Effector memory CD8-positive, alpha-beta T cell (primary cell): ENCODE data around the gene RABGAP1L.
A peak's percentile ranks its signal among the peaks of the same experiment; 100 is the strongest.

Source experiments
- ATAC-seq: fragments of 150-1000 bp; cut with Tn5 transposase; replicated peaks from 2 replicates; pipeline ENCODE4 v1.10.0; 2021; ENCODE audit warnings: mild to moderate bottlenecking, moderate library complexity
- DNase-seq, 3 experiments: peaks; one replicate each; pipeline ENCODE4 v3.0.0; 2021
- H3K27ac Mint-ChIP-seq, 2 donors: one replicate each; pipeline ENCODE4 v1.8.0; 2022; ENCODE audit warnings: mild to moderate bottlenecking in 2 of 2, mixed read lengths in 2 of 2, moderate library complexity in 2 of 2
- H3K27me3 Mint-ChIP-seq, 2 donors: one replicate each; pipeline ENCODE4 v1.8.0; 2022; ENCODE audit warnings: mixed read lengths in 2 of 2
- H3K36me3 Mint-ChIP-seq: one replicate; pipeline ENCODE4 v1.8.0; 2022; ENCODE audit warnings: mild to moderate bottlenecking, moderate library complexity, mixed read lengths; ENCODE audit not compliant: insufficient read depth
- H3K4me1 Mint-ChIP-seq, 2 donors: one replicate each; pipeline ENCODE4 v1.8.0; 2022; ENCODE audit warnings: low read depth in 2 of 2, mixed read lengths in 2 of 2
- H3K4me3 Mint-ChIP-seq, 2 donors: one replicate each; pipeline ENCODE4 v1.8.0; 2022; ENCODE audit warnings: mild to moderate bottlenecking in 2 of 2, mixed read lengths in 2 of 2, moderate library complexity in 2 of 2
- H3K9me3 Mint-ChIP-seq, 2 donors: one replicate each; pipeline ENCODE4 v1.8.0; 2022; ENCODE audit warnings: mixed read lengths in 2 of 2

The RABGAP1L gene

GRCh38 chr1:174949061-174949460 lies 789.7 kb downstream of the RABGAP1L start:
- no peak overlapping the region for H3K27ac Mint-ChIP-seq
- H3K9me3 Mint-ChIP-seq = no peaks in the 10 kb centered on the region
- no peak for ATAC-seq
- H3K36me3 Mint-ChIP-seq = peaks cover 9% of the 10 kb centered on the region
- H3K4me1 Mint-ChIP-seq = peaks cover 2 to 19% of the 10 kb centered on the region in 2 donors
- no peaks in the 10 kb centered on the region for H3K27me3 Mint-ChIP-seq
- no peak for DNase-seq
- H3K4me3 Mint-ChIP-seq = no peak overlapping the region

DNA sequence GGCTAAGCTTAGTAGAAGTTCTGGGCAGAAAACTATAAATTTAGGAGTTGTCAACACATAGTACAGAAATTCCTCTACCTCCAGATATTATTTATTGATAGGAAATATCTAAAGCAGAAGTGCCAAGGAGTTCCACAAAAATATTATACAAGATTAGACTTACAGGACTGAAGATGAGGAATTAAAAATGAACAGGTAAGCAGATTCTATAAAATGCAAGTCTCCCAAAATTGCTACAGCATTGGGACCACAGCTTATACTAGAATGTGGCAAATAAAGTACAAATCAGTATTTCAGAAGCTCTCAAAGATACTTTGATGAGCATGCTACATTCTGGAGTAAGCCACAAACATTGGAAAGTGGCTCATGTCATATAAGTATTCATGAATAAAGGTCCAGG lies 790.3 kb downstream of the RABGAP1L start:
- no peak for ATAC-seq
- no peak for DNase-seq
- H3K27me3 Mint-ChIP-seq = no peaks in the 10 kb centered on the region
- no peaks in the 10 kb centered on the region for H3K9me3 Mint-ChIP-seq
- peaks cover 9% of the 10 kb centered on the region for H3K36me3 Mint-ChIP-seq
- H3K4me1 Mint-ChIP-seq = peaks cover 2 to 23% of the 10 kb centered on the region in 2 donors
- H3K27ac Mint-ChIP-seq = peak overlapping the region; percentile 51 to 57
- H3K4me3 Mint-ChIP-seq = no peak overlapping the region

- Mint-ChIP-seq H3K4me1 (peaks cover 8 to 34% of the 10 kb centered on the region in 2 donors), H3K27me3 (no peaks in the 10 kb centered on the region), H3K9me3 (no peaks in the 10 kb centered on the region), H3K27ac (peak overlapping the region; percentile 57 to 86), H3K36me3 (peaks cover 14% of the 10 kb centered on the region), H3K4me3 (no peak overlapping the region)
- no peak for ATAC-seq
- no peak for DNase-seq
Measured at GRCh38 chr1:174953285-174954072, 794.2 kb downstream of the RABGAP1L start.

- Mint-ChIP-seq H3K4me3 (no peak overlapping the region), H3K4me1 (peaks cover 8 to 33% of the 10 kb centered on the region in 2 donors), H3K27me3 (no peaks in the 10 kb centered on the region), H3K36me3 (peaks cover 14% of the 10 kb centered on the region), H3K27ac (peak overlapping the region; percentile 57 to 86), H3K9me3 (no peaks in the 10 kb centered on the region)
- DNase-seq (no peak), ATAC-seq (no peak)
Measured at GRCh38 chr1:174954073-174954460, 794.7 kb downstream of the RABGAP1L start.

- peaks cover 14% of the 10 kb centered on the region for H3K36me3 Mint-ChIP-seq
- H3K9me3 Mint-ChIP-seq = no peaks in the 10 kb centered on the region
- H3K4me3 Mint-ChIP-seq = no peak overlapping the region
- H3K4me1 Mint-ChIP-seq = peaks cover 8 to 30% of the 10 kb centered on the region in 2 donors
- DNase-seq (no peak), ATAC-seq (peak; percentile 17)
- no peaks in the 10 kb centered on the region for H3K27me3 Mint-ChIP-seq
- H3K27ac Mint-ChIP-seq = peak overlapping the region; percentile 57 to 86
Measured at GRCh38 chr1:174954671-174955669, 795.6 kb downstream of the RABGAP1L start.

DNA sequence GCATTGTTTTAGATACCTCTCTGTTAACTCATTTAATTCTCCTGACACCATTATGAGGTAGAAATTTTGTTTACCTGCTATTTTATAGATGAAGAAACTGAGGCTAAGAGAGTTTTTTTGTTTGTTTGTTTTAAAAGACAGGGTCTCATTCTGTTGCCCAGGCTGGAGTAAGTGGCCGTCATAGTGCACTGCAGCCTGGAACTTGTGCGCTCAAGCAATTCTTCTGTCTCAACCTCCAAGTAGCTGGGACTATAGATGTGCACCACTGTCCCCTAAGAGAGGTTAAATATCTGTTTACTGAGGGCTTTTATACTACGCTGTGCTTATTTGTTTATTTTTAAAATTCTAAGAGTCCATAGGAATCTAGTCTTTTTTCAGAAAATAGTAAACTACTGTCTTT lies 796.8 kb downstream of the RABGAP1L start:
- H3K36me3 Mint-ChIP-seq = peaks cover 11% of the 10 kb centered on the region
- no peaks in the 10 kb centered on the region for H3K27me3 Mint-ChIP-seq
- no peak overlapping the region for H3K27ac Mint-ChIP-seq
- DNase-seq = no peak
- no peak overlapping the region for H3K4me3 Mint-ChIP-seq
- peaks cover 8 to 30% of the 10 kb centered on the region in 2 donors for H3K4me1 Mint-ChIP-seq
- H3K9me3 Mint-ChIP-seq = no peaks in the 10 kb centered on the region
- no peak for ATAC-seq

DNA sequence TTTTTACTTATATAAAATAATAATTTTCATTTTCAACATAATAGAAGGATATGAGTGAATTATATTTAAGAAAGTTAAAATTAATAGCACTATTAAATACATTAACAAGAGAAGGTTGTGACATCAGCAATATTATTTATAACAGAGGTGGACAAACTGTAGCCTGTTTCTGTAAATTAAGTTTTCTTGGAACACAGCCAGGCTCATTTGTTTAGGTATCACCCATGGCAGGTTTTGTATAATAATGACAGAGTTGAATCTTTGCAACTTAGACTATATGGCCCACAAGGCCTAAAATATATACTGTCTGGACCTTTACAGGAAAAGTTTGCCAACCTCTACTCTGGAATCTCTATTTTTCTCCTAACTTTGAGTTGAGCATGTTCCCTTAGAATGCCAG lies 797.7 kb downstream of the RABGAP1L start:
- ATAC-seq = no peak
- H3K36me3 Mint-ChIP-seq = peaks cover 10% of the 10 kb centered on the region
- peak overlapping the region; percentile 69 to 78 for H3K27ac Mint-ChIP-seq

GRCh38 chr1:174957829-174958228 lies 798.5 kb downstream of the RABGAP1L start:
- Mint-ChIP-seq H3K27me3 (no peaks in the 10 kb centered on the region), H3K4me3 (no peak overlapping the region), H3K9me3 (no peaks in the 10 kb centered on the region), H3K27ac (peak overlapping the region; percentile 69 to 78), H3K36me3 (peaks cover 10% of the 10 kb centered on the region), H3K4me1 (peaks cover 8 to 30% of the 10 kb centered on the region in 2 donors)
- DNase-seq (no peak), ATAC-seq (no peak)

More for the DNA sequence above, 797.7 kb downstream of the RABGAP1L start:
- Mint-ChIP-seq H3K4me1 (peaks cover 8 to 30% of the 10 kb centered on the region in 2 donors), H3K27me3 (no peaks in the 10 kb centered on the region), H3K9me3 (no peaks in the 10 kb centered on the region), H3K4me3 (no peak overlapping the region)
- no peak for DNase-seq

- Mint-ChIP-seq H3K27me3 (no peaks in the 10 kb centered on the region), H3K36me3 (peaks cover 10% of the 10 kb centered on the region), H3K9me3 (no peaks in the 10 kb centered on the region), H3K4me3 (no peak overlapping the region), H3K4me1 (peaks cover 9 to 30% of the 10 kb centered on the region in 2 donors), H3K27ac (peak overlapping the region; percentile 47 to 78)
- DNase-seq (no peak), ATAC-seq (no peak)
Measured at GRCh38 chr1:174958396-174958795, 799.1 kb downstream of the RABGAP1L start.

DNA sequence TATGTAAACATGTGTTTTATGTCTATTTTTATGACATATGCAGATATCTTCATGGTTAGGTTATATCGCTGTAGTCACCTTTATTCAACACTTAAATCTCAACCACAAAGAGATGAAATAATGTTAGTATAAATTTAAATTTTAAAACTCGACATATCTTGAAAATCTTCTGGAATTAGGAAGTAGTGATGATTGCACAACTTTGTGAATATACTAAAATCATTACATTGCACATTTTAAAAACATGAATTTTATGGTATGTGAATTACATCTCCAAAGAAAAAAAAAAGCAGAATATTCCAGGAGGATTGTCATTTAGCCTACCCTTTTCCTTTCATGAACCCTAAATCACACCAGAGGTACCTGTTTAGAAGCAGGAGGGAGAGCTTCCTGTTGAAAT lies 801.0 kb downstream of the RABGAP1L start:
- DNase-seq (no peak), ATAC-seq (no peak)
- Mint-ChIP-seq H3K36me3 (peaks cover 20% of the 10 kb centered on the region), H3K9me3 (no peaks in the 10 kb centered on the region), H3K27ac (peak overlapping the region in 1 of 2 donors; percentile 5), H3K4me3 (no peak overlapping the region), H3K4me1 (peaks cover 21 to 35% of the 10 kb centered on the region in 2 donors), H3K27me3 (no peaks in the 10 kb centered on the region)

DNA sequence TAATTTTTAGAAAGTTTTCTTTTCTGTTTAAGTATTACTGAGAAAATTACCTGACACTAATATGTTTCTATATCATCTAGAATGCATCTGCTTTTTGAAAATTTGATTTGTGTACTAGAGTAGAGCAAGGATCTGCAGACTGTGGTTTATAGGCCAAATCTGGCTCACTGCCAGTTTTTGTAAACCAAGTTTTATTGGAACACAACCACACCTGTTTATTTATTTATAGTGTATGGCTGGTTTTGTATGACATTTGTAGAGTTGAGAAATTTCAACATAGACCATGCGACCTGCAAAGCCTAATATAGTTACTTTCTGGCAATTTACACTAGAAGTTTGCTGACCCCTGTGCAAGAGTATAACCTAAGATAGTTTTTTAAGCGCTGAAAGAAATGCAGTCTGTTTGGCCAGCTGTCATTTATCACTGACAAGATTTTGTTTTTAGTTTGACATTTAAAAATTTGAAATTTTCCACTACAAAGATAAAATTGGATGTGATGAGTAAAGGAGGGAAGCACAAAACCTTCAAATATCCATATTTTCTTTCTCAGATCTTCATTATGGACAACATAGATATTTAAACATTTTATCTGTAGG lies 804.3 kb downstream of the RABGAP1L start:
- H3K27ac Mint-ChIP-seq = peak overlapping the region; percentile 91 to 94
- no peaks in the 10 kb centered on the region for H3K9me3 Mint-ChIP-seq
- ATAC-seq = no peak
- peak overlapping the region; percentile 63 to 68 for H3K4me3 Mint-ChIP-seq
- H3K36me3 Mint-ChIP-seq = peaks cover 30% of the 10 kb centered on the region
- peaks cover 34 to 45% of the 10 kb centered on the region in 2 donors for H3K4me1 Mint-ChIP-seq
- no peaks in the 10 kb centered on the region for H3K27me3 Mint-ChIP-seq
- no peak for DNase-seq

GRCh38 chr1:174964261-174964971 lies 805.1 kb downstream of the RABGAP1L start:
- peak; percentile 60 for ATAC-seq
- peak in 1 of 3 experiments; percentile 26 for DNase-seq
- H3K4me3 Mint-ChIP-seq = peak overlapping the region; percentile 63 to 68
- no peaks in the 10 kb centered on the region for H3K9me3 Mint-ChIP-seq
- peaks cover 33% of the 10 kb centered on the region for H3K36me3 Mint-ChIP-seq
- H3K4me1 Mint-ChIP-seq = peaks cover 41 to 53% of the 10 kb centered on the region in 2 donors
- H3K27ac Mint-ChIP-seq = peak overlapping the region; percentile 91 to 94
- no peaks in the 10 kb centered on the region for H3K27me3 Mint-ChIP-seq
